BE2C (cell line): ENCODE measurements around the gene ME1.
"Not testable (repeated sequence)": the region's sequence is repeated elsewhere in the genome, so short reads cannot be mapped to it uniquely, and the experiment has no call there.

Experiments
- DNase-seq: peaks from one replicate; pipeline ENCODE4 v3.0.0-alpha.2; 2020
- H3K27me3 ChIP-seq: fragments of 250-450 bp; sonication (Bioruptor Pico); 2 replicates; pipeline ENCODE4 v1.5.1; 2020; ENCODE audit warnings: mild to moderate bottlenecking
- H3K36me3 ChIP-seq: fragments of 250-450 bp; sonication (Bioruptor Pico); 2 replicates; pipeline ENCODE4 v1.5.1; 2020; ENCODE audit warnings: mild to moderate bottlenecking
- H3K4me1 ChIP-seq: fragments of 250-450 bp; sonication (Bioruptor Pico); 2 replicates; pipeline ENCODE4 v1.5.1; 2020
- H3K4me3 ChIP-seq: 2 replicates; pipeline ENCODE4 v1.5.1; 2011; ENCODE audit warnings: low read depth, low read length
- H3K9me3 ChIP-seq: fragments of 250-450 bp; sonication (Bioruptor Pico); 2 replicates; pipeline ENCODE4 v1.5.1; 2020
- TF ChIP-seq, protein P1 (sequence below): IDR thresholded peaks from 2 replicates; pipeline ENCODE4 v1.5.1; 2012; ENCODE audit warnings: mild to moderate bottlenecking, low read depth, low read length

The ME1 gene

DNA sequence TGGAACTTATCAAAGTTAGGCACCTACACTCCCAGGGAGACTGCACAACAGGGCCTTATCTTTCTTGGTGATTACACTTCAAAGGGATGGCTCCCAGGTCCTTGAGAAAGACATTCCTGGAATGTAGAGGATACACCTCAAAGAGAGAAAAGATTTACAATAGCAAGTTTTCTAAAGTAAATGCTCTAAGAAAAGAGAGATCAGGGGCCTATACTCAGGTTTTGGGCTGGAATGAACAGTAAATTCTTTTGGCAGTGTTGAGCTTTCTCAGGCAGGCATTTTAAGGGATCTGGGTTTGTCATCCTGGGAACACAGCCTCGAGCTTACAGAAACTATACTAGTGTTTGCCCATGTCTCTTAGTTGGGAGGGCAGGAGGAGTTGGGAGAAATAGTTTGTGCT, 31.7 kb upstream of the ME1 start:
- H3K4me1 ChIP-seq = no peaks in the 10 kb centered on the region

DNA sequence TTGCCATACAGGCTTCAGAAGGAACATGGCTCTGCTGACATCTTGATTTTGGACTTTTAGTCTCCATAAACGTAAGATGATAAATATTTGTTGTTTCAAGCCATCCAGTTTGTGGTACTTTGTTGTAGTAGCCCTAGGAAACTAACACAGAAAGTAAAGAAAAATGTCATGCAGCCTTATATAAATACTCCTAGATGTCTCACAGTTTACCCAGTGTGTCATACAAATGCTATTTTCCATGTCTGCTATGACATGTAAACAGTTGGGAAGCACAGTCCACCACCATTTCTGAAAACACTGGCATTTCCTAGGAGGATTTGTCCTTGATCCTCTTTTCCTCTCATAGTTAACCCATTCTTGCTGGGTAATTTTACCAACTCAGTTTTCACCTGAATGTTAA, 30.6 kb upstream of the ME1 start:
- Histone ChIP-seq H3K4me1 (no peaks in the 10 kb centered on the region), H3K9me3 (no peaks in the 10 kb centered on the region), H3K27me3 (no peaks in the 10 kb centered on the region), H3K4me3 (no peak overlapping the region), H3K36me3 (no peaks in the 10 kb centered on the region)
- no peak for DNase-seq
- TF ChIP-seq, protein P1, sequence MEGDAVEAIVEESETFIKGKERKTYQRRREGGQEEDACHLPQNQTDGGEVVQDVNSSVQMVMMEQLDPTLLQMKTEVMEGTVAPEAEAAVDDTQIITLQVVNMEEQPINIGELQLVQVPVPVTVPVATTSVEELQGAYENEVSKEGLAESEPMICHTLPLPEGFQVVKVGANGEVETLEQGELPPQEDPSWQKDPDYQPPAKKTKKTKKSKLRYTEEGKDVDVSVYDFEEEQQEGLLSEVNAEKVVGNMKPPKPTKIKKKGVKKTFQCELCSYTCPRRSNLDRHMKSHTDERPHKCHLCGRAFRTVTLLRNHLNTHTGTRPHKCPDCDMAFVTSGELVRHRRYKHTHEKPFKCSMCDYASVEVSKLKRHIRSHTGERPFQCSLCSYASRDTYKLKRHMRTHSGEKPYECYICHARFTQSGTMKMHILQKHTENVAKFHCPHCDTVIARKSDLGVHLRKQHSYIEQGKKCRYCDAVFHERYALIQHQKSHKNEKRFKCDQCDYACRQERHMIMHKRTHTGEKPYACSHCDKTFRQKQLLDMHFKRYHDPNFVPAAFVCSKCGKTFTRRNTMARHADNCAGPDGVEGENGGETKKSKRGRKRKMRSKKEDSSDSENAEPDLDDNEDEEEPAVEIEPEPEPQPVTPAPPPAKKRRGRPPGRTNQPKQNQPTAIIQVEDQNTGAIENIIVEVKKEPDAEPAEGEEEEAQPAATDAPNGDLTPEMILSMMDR = no peak

More for the DNA sequence above, 31.7 kb upstream of the ME1 start:
- H3K27me3 ChIP-seq = no peaks in the 10 kb centered on the region
- H3K36me3 ChIP-seq = no peaks in the 10 kb centered on the region
- DNase-seq = no peak
- H3K9me3 ChIP-seq = no peaks in the 10 kb centered on the region
- no peak overlapping the region for H3K4me3 ChIP-seq
- TF ChIP-seq, protein P1 = no peak

DNA sequence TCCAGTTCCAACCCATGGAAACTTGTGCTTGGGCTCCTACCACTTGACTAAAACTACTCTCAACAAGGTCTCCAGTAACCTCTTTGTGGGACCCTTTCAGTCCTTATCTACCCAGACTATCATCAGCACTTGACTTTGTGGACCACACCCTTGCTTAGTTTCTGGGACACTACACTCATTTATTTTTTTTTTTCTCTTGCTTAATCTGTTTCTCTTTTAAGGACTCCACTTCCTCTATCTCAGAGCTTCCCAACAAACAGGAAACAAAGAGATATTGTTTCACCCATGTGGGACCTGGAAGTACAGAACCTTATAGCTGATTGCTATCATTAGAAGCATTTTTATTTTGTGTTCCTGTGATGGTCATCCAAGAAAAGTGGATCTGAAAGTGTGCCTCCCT, 28.8 kb upstream of the ME1 start:
- no peaks in the 10 kb centered on the region for H3K4me1 ChIP-seq
- H3K36me3 ChIP-seq = no peaks in the 10 kb centered on the region
- no peak overlapping the region for H3K4me3 ChIP-seq
- H3K27me3 ChIP-seq = no peaks in the 10 kb centered on the region
- TF ChIP-seq, protein P1 = no peak
- no peak for DNase-seq
- no peaks in the 10 kb centered on the region for H3K9me3 ChIP-seq

DNA sequence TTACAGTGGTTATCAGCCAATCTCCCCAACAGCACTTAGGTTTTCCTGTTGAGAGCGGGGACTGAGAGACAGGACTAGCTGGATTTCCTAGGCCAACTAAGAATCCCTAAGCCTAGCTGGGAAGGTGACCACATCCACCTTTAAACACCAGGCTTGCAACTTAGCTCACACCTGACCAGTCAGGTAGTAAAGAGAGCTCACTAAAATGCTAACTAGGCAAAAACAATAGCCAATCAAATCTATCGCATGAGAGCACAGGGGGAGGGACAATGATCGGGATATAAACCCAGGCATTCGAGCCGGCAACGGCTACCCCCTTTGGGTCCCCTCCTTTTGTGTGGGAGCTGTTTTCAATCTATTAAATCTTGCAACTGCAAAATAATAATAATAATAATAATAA, 19.2 kb upstream of the ME1 start:
- not testable (repeated sequence) for DNase-seq, H3K9me3 ChIP-seq, H3K27me3 ChIP-seq, H3K4me1 ChIP-seq, H3K36me3 ChIP-seq, H3K4me3 ChIP-seq

DNA sequence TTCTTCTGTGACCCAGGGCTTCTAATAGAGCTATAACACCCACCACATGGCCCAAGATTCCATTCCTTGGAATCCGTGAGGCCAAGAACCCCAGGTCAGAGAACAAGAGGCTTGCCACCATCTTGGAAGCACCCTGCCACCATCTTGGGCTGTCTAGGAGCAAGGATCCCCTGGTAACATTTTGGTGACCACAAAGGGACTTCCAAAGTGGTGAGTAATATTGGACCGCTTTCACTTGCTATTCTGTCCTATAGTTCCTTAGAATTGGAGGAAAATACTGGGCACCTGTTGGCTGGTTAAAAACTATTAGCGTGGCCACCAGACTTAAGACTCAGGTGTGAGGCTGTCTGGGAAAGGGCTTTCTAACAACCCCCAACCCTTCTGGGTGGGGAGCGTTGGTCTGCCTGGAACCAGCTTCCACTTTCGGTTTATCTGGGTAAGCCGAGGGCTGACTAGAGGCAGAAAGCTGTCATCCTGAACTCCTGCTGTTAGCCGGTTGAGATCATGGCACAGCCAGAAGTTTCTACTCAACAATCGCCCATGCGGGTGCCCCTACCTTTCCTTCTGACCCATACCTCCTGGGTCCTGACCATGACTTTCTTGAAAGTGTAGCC, 13.3 kb upstream of the ME1 start:
- not testable (repeated sequence) for DNase-seq, H3K36me3 ChIP-seq, H3K4me3 ChIP-seq, H3K9me3 ChIP-seq, H3K27me3 ChIP-seq, H3K4me1 ChIP-seq

DNA sequence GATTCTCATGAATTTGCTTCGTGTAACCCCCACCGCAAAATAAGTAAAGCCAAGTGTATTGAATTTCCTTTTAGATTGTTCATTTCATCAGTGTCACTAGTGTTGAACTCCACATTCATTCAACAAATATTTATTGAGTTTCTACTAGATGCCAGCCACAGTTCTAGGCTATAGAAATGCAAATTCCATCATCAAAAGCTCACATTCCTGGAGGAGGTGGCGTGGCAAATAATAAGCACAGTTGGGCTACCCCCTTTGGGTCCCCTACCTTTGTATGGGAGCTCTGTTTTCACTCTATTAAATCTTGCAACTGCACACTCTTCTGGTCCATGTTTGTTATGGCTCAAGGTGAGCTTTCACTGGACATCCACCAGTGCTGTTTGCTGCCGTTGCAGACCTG, 12.7 kb upstream of the ME1 start:
- no peaks in the 10 kb centered on the region for H3K36me3 ChIP-seq
- no peak for DNase-seq
- no peaks in the 10 kb centered on the region for H3K4me1 ChIP-seq
- no peaks in the 10 kb centered on the region for H3K9me3 ChIP-seq
- H3K27me3 ChIP-seq = no peaks in the 10 kb centered on the region
- no peak overlapping the region for H3K4me3 ChIP-seq
- TF ChIP-seq, protein P1 = no peak

DNA sequence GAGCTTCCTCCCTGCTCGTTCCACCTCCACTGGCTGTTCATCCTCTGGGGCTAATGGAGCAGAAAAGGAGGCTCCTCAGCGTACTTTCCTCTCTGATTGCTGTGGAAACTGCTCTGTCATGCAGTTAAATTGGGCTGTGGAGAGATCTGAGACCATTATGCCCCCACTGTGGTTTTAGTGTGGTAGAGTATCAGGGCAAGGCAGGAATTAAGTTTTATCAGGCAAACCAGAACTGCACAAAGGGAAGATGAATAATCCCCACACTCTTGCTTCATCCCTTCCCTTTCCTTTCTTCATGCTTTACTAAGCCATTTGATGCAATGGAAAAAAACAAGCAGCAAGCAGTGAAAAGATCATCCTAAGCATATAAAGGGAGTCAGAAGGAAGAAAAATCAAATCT, 11.9 kb upstream of the ME1 start:
- Histone ChIP-seq H3K9me3 (no peaks in the 10 kb centered on the region), H3K36me3 (no peaks in the 10 kb centered on the region), H3K27me3 (no peaks in the 10 kb centered on the region), H3K4me3 (no peak overlapping the region), H3K4me1 (no peaks in the 10 kb centered on the region)
- DNase-seq = no peak
- TF ChIP-seq, protein P1 = no peak
